NCI-H526 treated with DMSO at 0.1 percent for 48 hours (cell line): ENCODE results near the gene AK9.

Experiments used
- DNase-seq: peaks from one replicate; lab custom pipeline; 2025; lab: John Stamatoyannopoulos, UW

Gene AK9

GRCh38 chr6:109695468-109695867, 4.5 kb upstream of the AK9 start:
- DNase-seq = no peak

GRCh38 chr6:109693111-109693510, 2.1 kb upstream of the AK9 start:
- no peak for DNase-seq

GRCh38 chr6:109690373-109690736, 647 bp downstream of the AK9 start:
- DNase-seq = peak; percentile 60

- no peak for DNase-seq
Observed at GRCh38 chr6:109687271-109687761, 3.7 kb downstream of the AK9 start.

GRCh38 chr6:109686566-109687265, 4.3 kb downstream of the AK9 start:
- DNase-seq = no peak

GRCh38 chr6:109678661-109679505, 12.1 kb downstream of the AK9 start:
- DNase-seq = peak; percentile 57

- DNase-seq = no peak
Observed at GRCh38 chr6:109678240-109678639, 12.8 kb downstream of the AK9 start.

GRCh38 chr6:109676724-109677123, 14.3 kb downstream of the AK9 start:
- no peak for DNase-seq

- no peak for DNase-seq
Observed at GRCh38 chr6:109672839-109673238, 18.2 kb downstream of the AK9 start.

GRCh38 chr6:109672175-109672574, 18.8 kb downstream of the AK9 start:
- DNase-seq = no peak

GRCh38 chr6:109671733-109672132, 19.3 kb downstream of the AK9 start:
- DNase-seq = no peak

- no peak for DNase-seq
Observed at GRCh38 chr6:109669811-109670210, 21.2 kb downstream of the AK9 start.

GRCh38 chr6:109662192-109662591, 28.8 kb downstream of the AK9 start:
- no peak for DNase-seq

- DNase-seq = no peak
Observed at GRCh38 chr6:109660526-109661320, 30.3 kb downstream of the AK9 start.

GRCh38 chr6:109655761-109656262, 35.2 kb downstream of the AK9 start:
- DNase-seq = no peak

GRCh38 chr6:109653264-109653663, 37.7 kb downstream of the AK9 start:
- no peak for DNase-seq

GRCh38 chr6:109644131-109644530, 46.9 kb downstream of the AK9 start:
- no peak for DNase-seq

GRCh38 chr6:109632405-109632804, 58.6 kb downstream of the AK9 start:
- no peak for DNase-seq

- DNase-seq = no peak
Observed at GRCh38 chr6:109631403-109631802, 59.6 kb downstream of the AK9 start.

- DNase-seq = no peak
Observed at GRCh38 chr6:109628158-109629000, 62.6 kb downstream of the AK9 start.

- DNase-seq = no peak
Observed at GRCh38 chr6:109626311-109626710, 64.7 kb downstream of the AK9 start.
